H1 (cell line): ENCODE results near the gene PTPN3. TPM values are rescaled to one million over a fixed set of nuclear protein-coding genes. Genes with fewer than 3 reads are reported as not detected.

Source experiments
- CTCF ChIA-PET: fragments of 300-600 bp; sonication (Branson Sonifier 250); formaldehyde crosslinking; loops from one replicate; lab custom pipeline; 2021; ENCODE audit not compliant: partially characterized antibody; lab: Charles Lee
- POLR2A ChIA-PET: fragments of 300-600 bp; sonication (Branson Sonifier 250); formaldehyde crosslinking; loops from one replicate; lab custom pipeline; 2021; ENCODE audit warnings: inconsistent platforms; ENCODE audit not compliant: partially characterized antibody; lab: Charles Lee
- DNase-seq, 2 experiments: peaks; one replicate each; pipeline versions ENCODE4 v3.0.0 to v3.0.0-alpha.2; 2010 to 2022; ENCODE audit warnings: low spot score in 2 of 2, low read depth in 1 of 2, mixed read lengths in 1 of 2
- FAIRE-seq: peaks from 2 replicates; lab custom pipeline; 2011; peaks lifted over from hg19 to GRCh38; lab: Jason Lieb, UNC
- H2AFZ ChIP-seq: 2 replicates; pipeline ENCODE4 v1.8.1; 2012; ENCODE audit warnings: low read length, inconsistent platforms
- H2AK5ac ChIP-seq: 2 replicates; pipeline ENCODE4 v1.6.1; 2013; ENCODE audit warnings: low read depth, low read length
- H2BK120ac ChIP-seq: replicated peaks from 2 replicates; pipeline ENCODE3; 2013; ENCODE audit warnings: low read depth, low read length, inconsistent platforms
- H2BK12ac ChIP-seq: 2 replicates; pipeline ENCODE4 v1.6.1; 2013; ENCODE audit warnings: low read depth, low read length
- H2BK15ac ChIP-seq: 2 replicates; pipeline ENCODE4 v1.6.1; 2013; ENCODE audit warnings: low read length
- H2BK20ac ChIP-seq: 2 replicates; pipeline ENCODE4 v1.6.1; 2013; ENCODE audit warnings: low read length
- H2BK5ac ChIP-seq: 2 replicates; pipeline ENCODE4 v1.6.1; 2013; ENCODE audit warnings: low read depth, low read length
- H3K14ac ChIP-seq: 2 replicates; pipeline ENCODE4 v1.6.1; 2013; ENCODE audit warnings: inconsistent platforms; ENCODE audit not compliant: insufficient read length
- H3K18ac ChIP-seq: 2 replicates; pipeline ENCODE4 v1.6.1; 2013; ENCODE audit warnings: low read length; ENCODE audit errors: extremely low read depth
- H3K23ac ChIP-seq: 2 replicates; pipeline ENCODE4 v1.6.1; 2013; ENCODE audit warnings: inconsistent platforms; ENCODE audit not compliant: insufficient read length
- H3K23me2 ChIP-seq: 2 replicates; pipeline ENCODE4 v1.6.1; 2013; ENCODE audit warnings: low read depth, low read length
- H3K27ac ChIP-seq: 2 replicates; pipeline ENCODE4 v1.6.1; 2011; ENCODE audit warnings: low read depth, low read length, inconsistent platforms
- H3K27me3 ChIP-seq, 4 experiments: replicated peaks in 1 of 4; 1 replicate in 1 of 4; 2 replicates in 3 of 4; pipeline versions ENCODE4 v1.6.1 to v1.8.1; 2011 to 2013; ENCODE audit warnings: low read length in 3 of 4, mild to moderate bottlenecking in 3 of 4, inconsistent platforms in 2 of 4, mixed read lengths in 2 of 4, moderate library complexity in 1 of 4; ENCODE audit not compliant: control insufficient read depth in 3 of 4, insufficient read depth in 3 of 4; ENCODE audit errors: extremely low read depth in 1 of 4
- H3K36me3 ChIP-seq, 4 experiments: 2 replicates each; pipeline versions ENCODE4 v1.6.1 to v1.8.1; 2011 to 2013; ENCODE audit warnings: mild to moderate bottlenecking in 4 of 4, low read length in 3 of 4, moderate library complexity in 2 of 4, control low read depth in 1 of 4, inconsistent platforms in 1 of 4; ENCODE audit not compliant: insufficient read depth in 4 of 4, control insufficient read depth in 2 of 4
- H3K4ac ChIP-seq: replicated peaks from 2 replicates; pipeline ENCODE3; 2013; ENCODE audit warnings: low read length, low read depth, mixed read lengths, inconsistent platforms; ENCODE audit not compliant: insufficient read length
- H3K4me1 ChIP-seq, 4 experiments: replicated peaks in 1 of 4; 1 replicate in 1 of 4; 2 replicates in 3 of 4; pipeline versions ENCODE4 v1.6.1 to v1.8.1; 2011 to 2013; ENCODE audit warnings: low read length in 3 of 4, inconsistent platforms in 2 of 4, mixed read lengths in 1 of 4; ENCODE audit not compliant: insufficient read depth in 4 of 4, control insufficient read depth in 3 of 4
- H3K4me2 ChIP-seq, 2 experiments: 2 replicates each; pipeline versions ENCODE4 v1.6.1 to v1.8.1; 2011 to 2013; ENCODE audit warnings: low read depth in 2 of 2, low read length in 2 of 2, control low read depth in 1 of 2, inconsistent platforms in 1 of 2, mild to moderate bottlenecking in 1 of 2; ENCODE audit not compliant: insufficient read depth in 1 of 2
- H3K4me3 ChIP-seq, 4 experiments: fragments of 200-600, 300-600 bp in 1 of 4; sonication (generic), shearing (Covaris generic), sonication (Bioruptor Twin) in 1 of 4; 2 replicates each; pipeline versions ENCODE4 v1.5.1 to v1.8.1; 2011 to 2016; ENCODE audit warnings: low read length in 4 of 4, low read depth in 3 of 4, control low read depth in 2 of 4, inconsistent platforms in 2 of 4, mild to moderate bottlenecking in 2 of 4, mixed read lengths in 1 of 4, moderate library complexity in 1 of 4; ENCODE audit not compliant: insufficient read depth in 2 of 4; ENCODE audit errors: extremely low read depth in 1 of 4
- H3K56ac ChIP-seq: replicated peaks from 2 replicates; pipeline ENCODE3; 2013; ENCODE audit warnings: low read depth, mild to moderate bottlenecking, mixed read lengths, low read length, inconsistent platforms; ENCODE audit not compliant: insufficient read length
- H3K79me1 ChIP-seq: 2 replicates; pipeline ENCODE4 v1.6.1; 2013; ENCODE audit warnings: low read depth, low read length, control low read depth
- H3K79me2 ChIP-seq, 2 experiments: 2 replicates each; pipeline versions ENCODE4 v1.6.1 to v1.8.1; 2012 to 2013; ENCODE audit warnings: low read length in 2 of 2, mild to moderate bottlenecking in 2 of 2, inconsistent platforms in 1 of 2; ENCODE audit not compliant: insufficient read depth in 2 of 2, control insufficient read depth in 1 of 2
- H3K9ac ChIP-seq, 4 experiments: replicated peaks in 1 of 4; 1 replicate in 1 of 4; 2 replicates in 3 of 4; pipeline versions ENCODE4 v1.6.1 to v1.8.1; 2011 to 2013; ENCODE audit warnings: low read depth in 3 of 4, low read length in 3 of 4, control low read depth in 2 of 4, mild to moderate bottlenecking in 2 of 4, moderate library complexity in 2 of 4, inconsistent platforms in 1 of 4; ENCODE audit errors: extremely low read depth in 1 of 4
- H3K9me3 ChIP-seq, 2 experiments: 2 replicates each; pipeline versions ENCODE4 v1.6.1 to v1.8.1; 2012 to 2013; ENCODE audit warnings: mild to moderate bottlenecking in 2 of 2, moderate library complexity in 2 of 2, control low read depth in 1 of 2, inconsistent platforms in 1 of 2, low read depth in 1 of 2, low read length in 1 of 2, mixed read lengths in 1 of 2; ENCODE audit not compliant: insufficient read depth in 2 of 2
- H4K20me1 ChIP-seq, 2 experiments: replicated peaks in 1 of 2; 2 replicates each; pipeline versions ENCODE3 to v1.8.1; 2011 to 2013; ENCODE audit warnings: inconsistent platforms in 2 of 2, low read length in 2 of 2, mild to moderate bottlenecking in 1 of 2; ENCODE audit not compliant: insufficient read depth in 2 of 2, control insufficient read depth in 1 of 2
- H4K5ac ChIP-seq: 2 replicates; pipeline ENCODE4 v1.6.1; 2013; ENCODE audit warnings: low read length, low read depth, mixed read lengths, inconsistent platforms; ENCODE audit not compliant: insufficient read length
- H4K8ac ChIP-seq: 2 replicates; pipeline ENCODE4 v1.8.0; 2013; ENCODE audit warnings: mild to moderate bottlenecking, moderate library complexity, low read length, inconsistent platforms; ENCODE audit not compliant: insufficient read depth; ENCODE audit errors: extremely low read depth
- H4K91ac ChIP-seq: replicated peaks from 2 replicates; pipeline ENCODE3; 2013; ENCODE audit warnings: low read length, mixed read lengths, inconsistent platforms; ENCODE audit not compliant: insufficient read length
- CEBPB ChIP-seq: IDR thresholded peaks from 2 replicates; pipeline ENCODE4 v1.6.1; 2012; ENCODE audit warnings: low read depth, low read length
- CTBP2 ChIP-seq: IDR thresholded peaks from 2 replicates; pipeline ENCODE4 v1.7.0; 2011; ENCODE audit warnings: borderline replicate concordance, mild to moderate bottlenecking, moderate library complexity, mixed read lengths, low read length; ENCODE audit not compliant: insufficient read depth, insufficient read length
- EZH2 ChIP-seq: fragments of 200-600 bp; sonication (generic); IDR thresholded peaks from 2 replicates; pipeline ENCODE4 v1.7.1; 2012; ENCODE audit warnings: low read depth, mild to moderate bottlenecking, moderate library complexity, low read length, inconsistent platforms; ENCODE audit not compliant: severe bottlenecking
- JUND ChIP-seq: IDR thresholded peaks from 2 replicates; pipeline ENCODE4 v1.6.1; 2011; ENCODE audit warnings: mild to moderate bottlenecking, improper control_type of control experiment, low read length
- RBBP5 ChIP-seq: IDR thresholded peaks from 2 replicates; pipeline ENCODE4 v1.7.1; 2012; ENCODE audit warnings: low read depth, mild to moderate bottlenecking, inconsistent platforms, low read length, moderate library complexity, borderline replicate concordance
- SIN3A ChIP-seq, 2 experiments: IDR thresholded peaks in 1 of 2; conservative IDR thresholded peaks in 1 of 2; 2 replicates each; pipeline ENCODE4 v1.6.1; 2011 to 2012; ENCODE audit warnings: low read length in 2 of 2, improper control_type of control experiment in 1 of 2, low read depth in 1 of 2, mild to moderate bottlenecking in 1 of 2
- SP2 ChIP-seq: IDR thresholded peaks from 2 replicates; pipeline ENCODE4 v1.6.1; 2012; ENCODE audit warnings: mild to moderate bottlenecking, low read length, inconsistent platforms
- SP4 ChIP-seq: IDR thresholded peaks from 2 replicates; pipeline ENCODE4 v1.6.1; 2012; ENCODE audit warnings: low read length, inconsistent platforms
- TAF7 ChIP-seq: optimal IDR thresholded peaks from 2 replicates; pipeline ENCODE3; 2011; ENCODE audit warnings: low read depth, mild to moderate bottlenecking, inconsistent platforms, low read length, moderate library complexity, borderline replicate concordance
- YY1 ChIP-seq: IDR thresholded peaks from 2 replicates; pipeline ENCODE4 v1.6.1; 2011; ENCODE audit warnings: low read depth, mild to moderate bottlenecking, low read length
- WGBS, 2 experiments: shearing (Covaris generic) in 1 of 2; methylation state at CpG; one replicate each; pipeline versions ENCODE4 v1.1.6 to v1.1.7; 2013 to 2015; ENCODE audit warnings: low lambda C conversion rate in 2 of 2, mixed read lengths in 2 of 2, inconsistent platforms in 1 of 2, low coverage in 1 of 2, missing lambda C conversion rate in 1 of 2; ENCODE audit not compliant: insufficient replicate concordance in 2 of 2, insufficient coverage in 1 of 2, insufficient read length in 1 of 2; ENCODE audit errors: extremely low coverage in 1 of 2, missing lambda C conversion rate in 1 of 2; 5-methylcytosine and 5-hydroxymethylcytosine counted together
- polyA plus RNA-seq, 7 experiments: library from polyadenylated mRNA; depleted of rRNA in 3 of 7; stranded (reverse) in 5 of 7; unstranded in 2 of 7; fragments of >200 nt in 5 of 7; fragments of 200-250 nt in 2 of 7; gene quantifications; 1 replicate in 5 of 7; 2 replicates in 1 of 7; 4 replicates in 1 of 7; pipeline versions ENCODE4 v1.2.1 to v1.2.3, GENCODE V29; 2011 to 2013; ENCODE audit warnings: missing spikeins in 2 of 7, mixed read lengths in 2 of 7
- total RNA-seq: library from RNA; stranded (reverse); fragmentation: NEBNext Ultra II Directional; extraction: Animal tissue kit (Norgen Biotek cat#: 25700); gene quantifications from 2 replicates; pipeline ENCODE4 v1.2.1, GENCODE V29; 2021

Gene PTPN3
- total and polyA plus RNA-seq, 2 of the 8 experiments (the other 6 are each of a cell fraction or from before 2014, with no cell fraction given), result 2.9 to 3.7 TPM

GRCh38 chr9:109341561-109341960 is 156.5 kb downstream of the PTPN3 start:
- H2BK20ac ChIP-seq, result no peak overlapping the region
- no peak overlapping the region for H2AFZ ChIP-seq
- no peak for FAIRE-seq
- H3K23me2 ChIP-seq, result no peaks in the 10 kb centered on the region
- no peak overlapping the region for H4K5ac ChIP-seq
- no peak overlapping the region for H3K23ac ChIP-seq
- H2AK5ac ChIP-seq, result no peak overlapping the region
- H3K9ac ChIP-seq, result no peak overlapping the region
- no peak overlapping the region for H3K27ac ChIP-seq
- no peak overlapping the region for H4K91ac ChIP-seq
- ChIA-PET CTCF (interaction anchor here (0.7 to 4.4 kb wide), 7 partner anchors 12 to 148 kb away, joined by 3 to 18 read pairs (median 4); no protein-coding TSS in a partner anchor), POLR2A (interaction anchor here (0.8 kb wide), 1 partner anchor 23 kb away, joined by 3 read pairs; no protein-coding TSS in a partner anchor)
- H4K8ac ChIP-seq, result no peak overlapping the region
- H3K18ac ChIP-seq, result no peak overlapping the region
- H3K9me3 ChIP-seq, result no peaks in the 10 kb centered on the region
- H4K20me1 ChIP-seq, result no peaks in the 10 kb centered on the region
- H3K4me3 ChIP-seq, result no peak overlapping the region
- H3K36me3 ChIP-seq, result no peaks in the 10 kb centered on the region
- H2BK15ac ChIP-seq, result no peak overlapping the region
- H2BK5ac ChIP-seq, result no peak overlapping the region
- no peak overlapping the region for H3K56ac ChIP-seq
- no peak overlapping the region for H2BK12ac ChIP-seq
- no peak for DNase-seq
- no peaks in the 10 kb centered on the region for H3K27me3 ChIP-seq
- no peak overlapping the region for H3K14ac ChIP-seq
- H3K79me2 ChIP-seq, result no peaks in the 10 kb centered on the region
- WGBS, 2 experiments, result 54% methylated on average over 6 of the region's 6 CpGs; no CpG with 5 or more reads in 1 of the 2 experiments
- peaks cover 6 to 9% (median 7%) of the 10 kb centered on the region in 4 experiments; a peak in 5 of 7 replicates for H3K4me1 ChIP-seq
- no peak for TF ChIP-seq SIN3A (conservative IDR thresholded peaks at IDR 0.05 in 1 of 2, IDR thresholded peaks at IDR 0.05 in 1 of 2; ENCODE audit: low read depth in 1 of 2, low read length in 2 of 2)
- no peak for TF ChIP-seq SP4
- no peak for TF ChIP-seq RBBP5
- no peak for TF ChIP-seq JUND
- no peak for TF ChIP-seq CEBPB
- no peak for TF ChIP-seq TAF7
- TF ChIP-seq YY1, result no peak
- no peak for TF ChIP-seq CTBP2
- TF ChIP-seq EZH2, result no peak
- no peak for TF ChIP-seq SP2
- no peak overlapping the region for H2BK120ac ChIP-seq
- no peak overlapping the region for H3K4me2 ChIP-seq
- no peaks in the 10 kb centered on the region for H3K79me1 ChIP-seq
- no peak overlapping the region for H3K4ac ChIP-seq
